Measurements from ENCODE around the gene SLC25A45. TPM values are rescaled to one million over a fixed set of nuclear protein-coding genes. Genes with fewer than 3 reads are reported as not detected.

SLC25A45 gene
- total RNA-seq, 1 donor from 2014 or later = 5.3 TPM

GRCh38 chr11:65390099-65390941, 7.9 kb upstream of the SLC25A45 start:
- H3K4me1 Mint-ChIP-seq (ENCODE audit: low read depth) = peaks cover 5% of the 10 kb centered on the region
- no peak overlapping the region for H3K4me3 Mint-ChIP-seq (ENCODE audit: low read depth)
- H3K27me3 Mint-ChIP-seq = no peaks in the 10 kb centered on the region
- no peak overlapping the region for H3K27ac Mint-ChIP-seq
- no peak for DNase-seq (ENCODE audit: low spot score, unreplicated experiment)
- no peaks in the 10 kb centered on the region for H3K9me3 Mint-ChIP-seq (ENCODE audit: low read depth)
- TF ChIP-seq CTCF (IDR thresholded peaks at IDR 0.05; ENCODE audit: unreplicated experiment) = no peak
- no peaks in the 10 kb centered on the region for H3K36me3 Mint-ChIP-seq (ENCODE audit: insufficient read depth)

- Mint-ChIP-seq H3K4me1 (ENCODE audit: low read depth) (peaks cover 5% of the 10 kb centered on the region), H3K27me3 (no peaks in the 10 kb centered on the region), H3K27ac (no peak overlapping the region), H3K36me3 (ENCODE audit: insufficient read depth) (no peaks in the 10 kb centered on the region), H3K9me3 (ENCODE audit: low read depth) (no peaks in the 10 kb centered on the region), H3K4me3 (ENCODE audit: low read depth) (no peak overlapping the region)
- DNase-seq (ENCODE audit: low spot score, unreplicated experiment) = no peak
- no peak for TF ChIP-seq CTCF (IDR thresholded peaks at IDR 0.05; ENCODE audit: unreplicated experiment)
These were observed 7.0 kb upstream of the SLC25A45 start for GRCh38 chr11:65389294-65389980.

- TF ChIP-seq CTCF (IDR thresholded peaks at IDR 0.05; ENCODE audit: unreplicated experiment) = no peak
- H3K27ac Mint-ChIP-seq = no peak overlapping the region
- no peak for DNase-seq (ENCODE audit: low spot score, unreplicated experiment)
- H3K36me3 Mint-ChIP-seq (ENCODE audit: insufficient read depth) = no peaks in the 10 kb centered on the region
- H3K4me1 Mint-ChIP-seq (ENCODE audit: low read depth) = peaks cover 9% of the 10 kb centered on the region
- peak overlapping the region; percentile 14 for H3K4me3 Mint-ChIP-seq (ENCODE audit: low read depth)
- no peaks in the 10 kb centered on the region for H3K9me3 Mint-ChIP-seq (ENCODE audit: low read depth)
- H3K27me3 Mint-ChIP-seq = no peaks in the 10 kb centered on the region
These were observed 6.3 kb upstream of the SLC25A45 start for GRCh38 chr11:65388731-65389130.

GRCh38 chr11:65386307-65387140, 4.1 kb upstream of the SLC25A45 start, which contains the start of gene FRMD8:
TSS of gene FRMD8 (plus strand) at chr11:65386637. CDS start at chr11:65387037, 400 bp downstream.
- Mint-ChIP-seq H3K27ac (peak within 1 kb of the TSS; percentile 64), H3K36me3 (ENCODE audit: insufficient read depth) (no peaks in the 10 kb centered on the region), H3K4me3 (ENCODE audit: low read depth) (peak within 1 kb of the TSS; percentile 83), H3K27me3 (no peaks in the 10 kb centered on the region), H3K9me3 (ENCODE audit: low read depth) (no peaks in the 10 kb centered on the region), H3K4me1 (ENCODE audit: low read depth) (peaks cover 25% of the 10 kb centered on the region)
- no peak for TF ChIP-seq CTCF (IDR thresholded peaks at IDR 0.05; ENCODE audit: unreplicated experiment)
- DNase-seq (ENCODE audit: low spot score, unreplicated experiment) = peak; percentile 75
